Measurements from ENCODE around the gene PRKCSH. TPM values are rescaled to one million over a fixed set of nuclear protein-coding genes. Genes with fewer than 3 reads are reported as not detected.
A peak's percentile ranks its signal among the peaks of the same experiment; 100 is the strongest.
"Not testable (repeated sequence)": the region's sequence is repeated elsewhere in the genome, so short reads cannot be mapped to it uniquely, and the experiment has no call there.

PRKCSH gene
- total RNA-seq, 4 donors from 2014 or later, result 81.0 to 141 (median 98.7) TPM

GRCh38 chr19:11453468-11454341, 18.3 kb downstream of the PRKCSH start:
- Histone ChIP-seq H3K4me3 (no peak overlapping the region), H3K9me3 (no peaks in the 10 kb centered on the region), H3K27me3 (peaks cover 0 to 34% (median 0%) of the 10 kb centered on the region in 4 donors), H3K27ac (replicated peaks in 1 of 4) (no peak overlapping the region), H3K36me3 (peaks cover 17 to 23% (median 19%) of the 10 kb centered on the region in 4 donors), H3K4me1 (peaks cover 0 to 6% (median 0%) of the 10 kb centered on the region in 4 donors)
- intact Hi-C loops (cut with DNase I), result no loop called here
- 65% methylated on average over 22 of the region's 27 CpGs for WGBS
- no peak for DNase-seq (ENCODE audit: extremely low spot score)
- TF ChIP-seq EP300 (IDR thresholded peaks at IDR 0.05) (no peak), POLR2A (IDR thresholded peaks at IDR 0.05; ENCODE audit: low read depth) (no peak), CTCF (IDR thresholded peaks at IDR 0.05) (peak in 1 of 3 experiments; percentile 31)

- H3K36me3 ChIP-seq; DNase-seq (ENCODE audit: extremely low spot score); H3K4me1 ChIP-seq; H3K27ac ChIP-seq (replicated peaks in 1 of 4); H3K9me3 ChIP-seq; H3K4me3 ChIP-seq; intact Hi-C loops (cut with DNase I): not testable (repeated sequence)
- 86% methylated on average over 9 of the region's 9 CpGs for WGBS
- peaks cover 0 to 49% (median 0%) of the 10 kb centered on the region in 4 donors for H3K27me3 ChIP-seq
Measured at GRCh38 chr19:11455233-11455554, 19.8 kb downstream of the PRKCSH start.

GRCh38 chr19:11456659-11457058, 21.2 kb downstream of the PRKCSH start:
- no peaks in the 10 kb centered on the region for H3K9me3 ChIP-seq
- H3K36me3 ChIP-seq, result no peaks in the 10 kb centered on the region
- no peak for DNase-seq (ENCODE audit: extremely low spot score)
- H3K4me3 ChIP-seq, result no peak overlapping the region
- WGBS, result 95% methylated on average over 7 of the region's 7 CpGs
- peaks cover 0 to 3% (median 0%) of the 10 kb centered on the region in 4 donors for H3K4me1 ChIP-seq
- H3K27me3 ChIP-seq, result peaks cover 0 to 54% (median 0%) of the 10 kb centered on the region in 4 donors
- intact Hi-C loops (cut with DNase I), result no loop called here
- TF ChIP-seq POLR2AphosphoS5 (IDR thresholded peaks at IDR 0.05), result no peak
- no peak for TF ChIP-seq POLR2A (IDR thresholded peaks at IDR 0.05; ENCODE audit: low read depth)
- no peak for TF ChIP-seq EP300 (IDR thresholded peaks at IDR 0.05)
- TF ChIP-seq CTCF (IDR thresholded peaks at IDR 0.05), result no peak
- H3K27ac ChIP-seq (replicated peaks in 1 of 4), result no peak overlapping the region

- no peak overlapping the region for H3K27ac ChIP-seq (replicated peaks in 1 of 4)
- WGBS, result 24% methylated on average over 5 of the region's 18 CpGs
- intact Hi-C loops (cut with DNase I), result no loop called here
- no peaks in the 10 kb centered on the region for H3K36me3 ChIP-seq
- H3K9me3 ChIP-seq, result no peaks in the 10 kb centered on the region
- no peak for DNase-seq (ENCODE audit: extremely low spot score)
- TF ChIP-seq EP300 (IDR thresholded peaks at IDR 0.05), result no peak
- TF ChIP-seq POLR2A (IDR thresholded peaks at IDR 0.05; ENCODE audit: low read depth), result no peak
- no peak for TF ChIP-seq CTCF (IDR thresholded peaks at IDR 0.05)
- no peak for TF ChIP-seq POLR2AphosphoS5 (IDR thresholded peaks at IDR 0.05)
- no peaks in the 10 kb centered on the region for H3K4me1 ChIP-seq
- no peak overlapping the region for H3K4me3 ChIP-seq
- peaks cover 0 to 51% (median 0%) of the 10 kb centered on the region in 4 donors for H3K27me3 ChIP-seq
Measured at GRCh38 chr19:11457115-11457514, 21.7 kb downstream of the PRKCSH start.

- no peaks in the 10 kb centered on the region for H3K9me3 ChIP-seq
- peaks cover 0 to 46% (median 0%) of the 10 kb centered on the region in 4 donors for H3K27me3 ChIP-seq
- no peak for TF ChIP-seq EP300 (IDR thresholded peaks at IDR 0.05)
- no peak for TF ChIP-seq POLR2AphosphoS5 (IDR thresholded peaks at IDR 0.05)
- no peaks in the 10 kb centered on the region for H3K4me1 ChIP-seq
- intact Hi-C loops (cut with DNase I), result no loop called here
- DNase-seq (ENCODE audit: extremely low spot score), result no peak
- no peaks in the 10 kb centered on the region for H3K36me3 ChIP-seq
- H3K4me3 ChIP-seq, result no peak overlapping the region
- 84% methylated on average over 17 of the region's 20 CpGs for WGBS
- no peak overlapping the region for H3K27ac ChIP-seq (replicated peaks in 1 of 4)
Measured at GRCh38 chr19:11457831-11458230, 22.4 kb downstream of the PRKCSH start.

Data from esophagus muscularis mucosa (tissue), 4 donors.